HG03095 (cell line): ENCODE measurements around the gene TLL1.

Source experiments
- ATAC-seq: cut with Tn5 transposase; IDR thresholded peaks from one replicate; pipeline ENCODE4 v1.9.1; 2021; ENCODE audit warnings: moderate library complexity; ENCODE audit not compliant: unreplicated experiment

The TLL1 gene

DNA sequence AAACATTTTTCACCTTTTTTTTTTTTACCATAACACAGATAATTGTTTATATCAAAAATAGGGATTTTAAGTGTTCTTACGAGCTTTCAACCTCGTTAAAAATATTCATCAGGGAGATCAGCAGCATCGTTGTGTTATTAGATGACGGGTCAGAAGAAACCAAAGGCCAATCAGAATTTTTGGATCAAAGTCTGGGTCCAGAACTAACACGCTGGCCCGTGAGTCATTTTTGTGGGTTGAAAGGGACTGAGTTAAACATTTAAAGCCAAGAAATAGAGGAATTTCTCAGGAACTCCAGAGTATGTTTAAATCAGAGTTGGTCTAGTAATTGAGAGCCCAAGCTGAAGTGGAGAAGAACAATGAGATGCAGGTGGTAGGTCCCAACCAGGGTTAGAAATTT is 170.8 kb downstream of the TLL1 start:
- ATAC-seq, result no peak

- no peak for ATAC-seq
These were observed 171.8 kb downstream of the TLL1 start for GRCh38 chr4:166044871-166045270.

- ATAC-seq, result peak; percentile 89
These were observed 172.4 kb downstream of the TLL1 start for GRCh38 chr4:166045457-166045856.

DNA sequence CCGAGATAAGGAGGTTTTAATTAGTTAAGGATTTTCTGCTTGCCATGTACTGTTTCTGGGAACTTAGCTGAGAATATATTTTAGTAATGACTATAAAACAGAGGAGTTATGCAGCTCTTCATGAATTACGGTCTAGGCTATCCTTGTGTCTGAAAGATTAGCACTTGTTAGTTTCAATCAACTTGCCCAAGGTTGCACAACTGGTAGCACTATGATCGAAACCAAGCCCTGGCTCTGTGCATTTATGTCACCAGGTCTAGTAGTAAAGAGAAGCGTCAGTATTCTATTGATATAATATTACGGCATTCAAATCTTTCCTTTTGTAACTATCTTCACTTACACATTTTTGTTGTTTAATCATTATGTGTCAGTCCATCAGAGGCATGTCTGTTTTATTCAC is 176.0 kb downstream of the TLL1 start:
- ATAC-seq, result no peak

DNA sequence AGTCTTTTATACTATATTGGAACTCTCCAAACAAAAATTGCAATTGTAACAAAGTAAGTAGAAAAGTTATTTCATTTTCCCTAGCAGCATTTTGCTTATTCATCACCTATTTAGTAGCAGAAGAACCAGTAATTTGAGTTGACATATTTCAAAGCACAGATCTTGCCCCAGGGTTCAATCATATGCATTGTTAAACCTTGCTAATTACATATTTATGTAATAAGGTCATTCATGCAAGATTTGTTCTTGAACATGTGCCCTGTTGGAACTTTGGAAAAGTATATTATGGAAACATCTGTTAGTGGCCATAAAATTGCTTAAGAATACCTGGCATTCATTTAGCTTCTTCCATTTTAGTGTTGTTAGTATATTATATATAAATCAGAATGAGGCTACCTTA is 191.7 kb downstream of the TLL1 start:
- ATAC-seq, result no peak

GRCh38 chr4:166065324-166065723 is 192.3 kb downstream of the TLL1 start:
- ATAC-seq, result no peak

- ATAC-seq, result no peak
These were observed 193.9 kb downstream of the TLL1 start for GRCh38 chr4:166066936-166067335.

DNA sequence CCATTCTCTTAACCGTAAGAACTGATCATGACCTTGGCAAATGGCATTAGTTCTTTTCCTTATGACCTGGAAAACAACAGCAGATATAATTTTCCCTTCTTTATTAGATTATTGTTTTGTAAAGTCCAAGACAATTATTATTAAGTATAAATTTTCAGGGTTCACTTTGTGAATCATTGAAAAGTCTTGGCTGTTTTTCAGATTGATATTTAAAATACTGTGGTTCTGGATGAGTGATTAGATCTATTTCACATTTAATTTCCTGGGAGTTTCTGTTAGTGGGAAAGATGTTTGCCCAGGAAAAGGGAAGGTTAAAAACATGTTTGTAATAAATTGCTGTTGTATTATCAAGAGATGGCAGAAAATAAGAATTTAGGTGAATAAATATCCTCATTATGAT is 194.9 kb downstream of the TLL1 start:
- no peak for ATAC-seq

- ATAC-seq, result no peak
These were observed 200.7 kb downstream of the TLL1 start for GRCh38 chr4:166073783-166074182.

DNA sequence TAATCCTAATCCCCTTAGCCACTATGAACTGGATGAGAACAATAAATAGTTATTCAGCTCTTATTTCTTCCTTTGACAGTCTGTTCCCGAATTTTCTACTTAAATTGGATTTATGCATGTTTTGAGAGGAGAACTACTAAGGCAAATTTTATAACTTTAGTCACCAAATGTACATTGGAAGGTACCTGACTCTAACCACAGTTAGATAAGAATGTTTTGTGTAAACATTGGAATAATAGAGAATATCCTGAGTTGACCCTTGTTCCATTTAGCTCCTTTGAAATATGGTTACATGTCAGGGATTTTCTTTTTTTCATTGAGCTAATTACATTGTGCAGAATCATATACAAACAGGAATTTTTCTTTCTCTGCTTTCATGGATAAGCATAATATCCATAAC is 202.6 kb downstream of the TLL1 start:
- ATAC-seq, result no peak

DNA sequence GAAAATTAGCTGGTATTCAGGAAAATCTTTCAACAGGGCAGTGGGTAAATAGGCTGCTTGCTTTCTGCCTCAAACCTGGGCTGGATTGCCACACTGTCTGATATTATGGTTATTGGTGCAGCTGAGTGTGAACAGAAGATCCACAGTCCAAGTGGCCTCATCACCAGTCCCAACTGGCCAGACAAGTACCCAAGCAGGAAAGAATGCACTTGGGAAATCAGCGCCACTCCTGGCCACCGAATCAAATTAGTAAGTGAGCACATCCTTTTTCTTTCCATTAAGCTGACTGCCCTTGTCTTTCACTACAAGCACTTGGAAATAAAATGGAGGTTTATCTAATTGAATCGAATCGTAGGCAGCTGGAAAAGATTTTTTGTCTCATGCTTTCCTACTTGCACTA is 204.7 kb downstream of the TLL1 start:
- no peak for ATAC-seq

DNA sequence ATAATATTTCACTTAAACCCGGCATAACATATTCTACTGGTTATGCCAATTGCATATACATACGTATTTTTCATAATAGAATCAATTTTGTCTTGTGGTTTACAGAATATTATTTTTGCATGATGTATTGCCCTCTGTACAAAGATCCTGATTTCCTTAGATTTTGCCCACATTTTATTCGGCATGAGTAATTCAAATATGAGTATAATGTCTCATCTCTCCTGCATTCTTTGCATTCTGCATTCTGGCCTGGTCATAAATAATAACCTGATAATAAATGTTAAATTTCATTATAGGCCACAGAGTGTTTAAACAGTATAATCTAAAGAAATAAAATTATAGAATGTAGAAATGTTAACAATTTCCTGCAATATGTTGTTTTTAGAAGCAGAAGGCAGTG is 205.3 kb downstream of the TLL1 start:
- ATAC-seq, result no peak

GRCh38 chr4:166078955-166079354 is 205.9 kb downstream of the TLL1 start:
- no peak for ATAC-seq

DNA sequence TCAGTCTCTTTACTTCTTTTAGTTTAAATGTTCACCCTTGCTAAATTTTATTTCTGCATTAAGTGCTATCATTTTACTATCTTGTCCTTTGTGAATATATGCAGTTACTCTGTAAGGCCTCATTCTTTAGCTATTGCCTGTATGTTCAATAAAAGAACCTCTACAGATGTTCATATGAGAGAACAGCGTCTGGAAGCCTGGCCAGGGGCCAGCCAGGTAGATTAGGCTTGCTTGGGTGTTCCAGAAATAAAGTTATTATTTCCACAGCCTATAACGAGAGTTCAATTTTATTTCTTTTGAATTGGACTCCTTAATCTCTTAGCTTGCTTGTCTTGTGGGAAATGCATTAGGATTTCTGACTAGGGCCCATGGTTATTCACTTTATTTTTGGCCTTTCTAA is 214.5 kb downstream of the TLL1 start:
- no peak for ATAC-seq

GRCh38 chr4:166088576-166088975 is 215.5 kb downstream of the TLL1 start:
- no peak for ATAC-seq

GRCh38 chr4:166091146-166091545 is 218.1 kb downstream of the TLL1 start:
- no peak for ATAC-seq

DNA sequence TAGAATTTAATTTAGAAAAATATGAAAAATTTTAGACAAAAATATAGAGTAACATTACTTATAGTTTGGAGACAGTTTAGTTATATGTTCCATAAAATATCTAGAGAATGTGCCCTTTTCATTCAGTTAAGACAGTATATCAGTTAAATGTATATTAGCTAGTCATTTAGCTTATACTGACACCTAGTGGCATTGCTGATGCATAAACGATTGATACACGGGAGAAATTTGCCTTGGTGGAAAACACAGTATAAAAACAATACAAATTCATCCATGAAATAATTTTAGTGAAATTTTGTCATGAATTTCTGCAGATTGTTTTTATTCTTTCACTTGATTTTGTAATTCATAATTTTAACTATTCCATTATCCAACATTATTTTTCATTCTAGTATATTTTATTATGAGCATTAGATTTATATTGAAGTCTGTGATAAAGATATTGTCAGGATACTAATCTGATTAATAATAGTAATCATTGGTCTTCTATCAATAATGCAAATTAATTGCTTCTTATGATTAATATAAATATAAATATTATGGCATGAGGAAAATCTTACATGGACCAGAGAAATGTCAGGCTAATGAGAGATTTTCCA is 219.0 kb downstream of the TLL1 start:
- peak; percentile 85 for ATAC-seq

GRCh38 chr4:166092797-166093290 is 219.8 kb downstream of the TLL1 start:
- no peak for ATAC-seq

- ATAC-seq, result no peak
These were observed 231.6 kb downstream of the TLL1 start for GRCh38 chr4:166104623-166105022.

DNA sequence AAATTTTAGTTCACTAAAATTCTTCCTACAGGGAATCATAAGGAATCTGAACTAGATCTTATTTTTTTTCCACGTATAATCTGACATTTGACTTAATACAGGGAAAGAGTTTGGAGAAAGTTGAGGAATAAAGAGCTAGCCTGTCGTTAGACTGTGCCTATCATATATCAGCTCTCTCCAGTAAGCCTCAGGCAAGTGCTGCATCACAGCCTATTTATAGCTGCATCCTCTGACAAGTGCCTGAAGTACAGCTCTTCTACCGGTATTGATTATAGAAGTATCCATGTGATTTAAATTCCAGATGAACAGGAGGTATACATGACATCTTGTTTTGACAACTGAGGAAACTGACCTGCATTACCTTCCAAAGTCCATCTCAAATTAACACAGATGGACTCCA is 248.9 kb downstream of the TLL1 start:
- no peak for ATAC-seq

DNA sequence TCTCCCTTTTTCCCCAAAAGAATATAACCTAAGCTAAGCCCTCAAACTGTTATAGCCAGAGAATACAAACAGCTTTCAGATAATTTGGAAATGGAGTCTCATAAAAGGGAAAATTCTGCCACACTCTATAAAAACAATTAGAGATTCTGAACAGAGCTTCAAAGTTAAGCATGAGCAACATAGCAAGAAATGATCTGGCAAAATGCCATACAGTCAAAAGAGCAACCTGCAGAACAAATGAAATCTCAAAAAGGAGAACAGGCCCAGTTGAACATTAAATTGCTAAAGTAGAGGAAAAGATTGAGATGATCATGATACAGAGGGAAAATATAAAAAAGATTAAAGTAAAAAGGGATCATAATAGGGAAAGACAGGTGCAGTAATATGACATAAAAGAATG is 250.5 kb downstream of the TLL1 start:
- ATAC-seq, result no peak

DNA sequence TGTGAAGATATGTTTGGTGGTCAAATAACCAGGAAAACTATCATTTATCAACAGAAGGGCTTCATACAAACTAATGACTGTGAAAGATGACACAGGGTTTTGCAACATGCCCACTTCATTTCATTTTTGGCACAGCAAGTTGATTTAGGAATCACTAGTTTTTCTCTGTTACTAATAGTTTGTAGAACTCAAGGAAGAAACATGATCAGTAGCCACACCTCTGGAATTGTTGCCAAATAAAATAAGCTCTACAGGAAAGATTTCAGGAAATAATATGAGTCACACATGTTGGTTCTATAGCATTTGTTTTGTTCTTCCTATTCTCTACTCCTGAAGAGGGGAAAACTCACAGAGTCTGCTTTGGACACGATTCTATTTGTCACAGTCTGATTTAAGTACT is 255.4 kb downstream of the TLL1 start:
- ATAC-seq, result no peak

- no peak for ATAC-seq
These were observed 261.2 kb downstream of the TLL1 start for GRCh38 chr4:166134285-166134684.
